ENCODE data around the gene DND1.

The DND1 gene

GRCh38 chr5:140707812-140708211 lies 34.4 kb upstream of the DND1 start:
- Histone ChIP-seq H3K27ac (no peak overlapping the region), H3K4me3 (no peak overlapping the region)
- DNase-seq (ENCODE audit: low spot score), result no peak
- TF ChIP-seq, protein P1, sequence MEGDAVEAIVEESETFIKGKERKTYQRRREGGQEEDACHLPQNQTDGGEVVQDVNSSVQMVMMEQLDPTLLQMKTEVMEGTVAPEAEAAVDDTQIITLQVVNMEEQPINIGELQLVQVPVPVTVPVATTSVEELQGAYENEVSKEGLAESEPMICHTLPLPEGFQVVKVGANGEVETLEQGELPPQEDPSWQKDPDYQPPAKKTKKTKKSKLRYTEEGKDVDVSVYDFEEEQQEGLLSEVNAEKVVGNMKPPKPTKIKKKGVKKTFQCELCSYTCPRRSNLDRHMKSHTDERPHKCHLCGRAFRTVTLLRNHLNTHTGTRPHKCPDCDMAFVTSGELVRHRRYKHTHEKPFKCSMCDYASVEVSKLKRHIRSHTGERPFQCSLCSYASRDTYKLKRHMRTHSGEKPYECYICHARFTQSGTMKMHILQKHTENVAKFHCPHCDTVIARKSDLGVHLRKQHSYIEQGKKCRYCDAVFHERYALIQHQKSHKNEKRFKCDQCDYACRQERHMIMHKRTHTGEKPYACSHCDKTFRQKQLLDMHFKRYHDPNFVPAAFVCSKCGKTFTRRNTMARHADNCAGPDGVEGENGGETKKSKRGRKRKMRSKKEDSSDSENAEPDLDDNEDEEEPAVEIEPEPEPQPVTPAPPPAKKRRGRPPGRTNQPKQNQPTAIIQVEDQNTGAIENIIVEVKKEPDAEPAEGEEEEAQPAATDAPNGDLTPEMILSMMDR (IDR thresholded peaks at IDR 0.05), result no peak

GRCh38 chr5:140700177-140701144 lies 27.1 kb upstream of the DND1 start, which contains the start of gene ZMAT2:
TSS of gene ZMAT2 (plus strand) at chr5:140700447. CDS start at chr5:140700461, 14 bp downstream.
- TF ChIP-seq, protein P1 (IDR thresholded peaks at IDR 0.05), result no peak
- Histone ChIP-seq H3K27ac (peak within 1 kb of the TSS; percentile 52 to 76), H3K4me3 (peak within 1 kb of the TSS; percentile 91)
- peak; percentile 93 for DNase-seq (ENCODE audit: low spot score)

- H3K4me3 ChIP-seq, result no peak overlapping the region
- DNase-seq (ENCODE audit: low spot score), result no peak
- TF ChIP-seq, protein P1 (IDR thresholded peaks at IDR 0.05), result no peak
- no peak overlapping the region for H3K27ac ChIP-seq
Measured at GRCh38 chr5:140696891-140697492, 23.6 kb upstream of the DND1 start.

GRCh38 chr5:140694276-140694675 lies 20.9 kb upstream of the DND1 start:
- TF ChIP-seq, protein P1 (IDR thresholded peaks at IDR 0.05), result no peak
- DNase-seq (ENCODE audit: low spot score), result no peak

GRCh38 chr5:140690941-140691924 lies 17.9 kb upstream of the DND1 start, which contains the start of the genes HARS1 and HARS2:
TSS of gene HARS1 (minus strand) at chr5:140691370. CDS start at chr5:140691304, 66 bp downstream.
TSS of gene HARS2 (plus strand) at chr5:140691455. CDS start at chr5:140691649, 194 bp downstream.
- Histone ChIP-seq H3K4me3 (peak within 1 kb of the TSS; percentile 87), H3K27ac (peak within 1 kb of the TSS; percentile 50 to 85)
- TF ChIP-seq, protein P1 (IDR thresholded peaks at IDR 0.05), result no peak
- peak; percentile 95 for DNase-seq (ENCODE audit: low spot score)

More at GRCh38 chr5:140694276-140694675, 20.9 kb upstream of the DND1 start:
- H3K27ac ChIP-seq, result no peak overlapping the region
- H3K4me3 ChIP-seq, result no peak overlapping the region

DNA sequence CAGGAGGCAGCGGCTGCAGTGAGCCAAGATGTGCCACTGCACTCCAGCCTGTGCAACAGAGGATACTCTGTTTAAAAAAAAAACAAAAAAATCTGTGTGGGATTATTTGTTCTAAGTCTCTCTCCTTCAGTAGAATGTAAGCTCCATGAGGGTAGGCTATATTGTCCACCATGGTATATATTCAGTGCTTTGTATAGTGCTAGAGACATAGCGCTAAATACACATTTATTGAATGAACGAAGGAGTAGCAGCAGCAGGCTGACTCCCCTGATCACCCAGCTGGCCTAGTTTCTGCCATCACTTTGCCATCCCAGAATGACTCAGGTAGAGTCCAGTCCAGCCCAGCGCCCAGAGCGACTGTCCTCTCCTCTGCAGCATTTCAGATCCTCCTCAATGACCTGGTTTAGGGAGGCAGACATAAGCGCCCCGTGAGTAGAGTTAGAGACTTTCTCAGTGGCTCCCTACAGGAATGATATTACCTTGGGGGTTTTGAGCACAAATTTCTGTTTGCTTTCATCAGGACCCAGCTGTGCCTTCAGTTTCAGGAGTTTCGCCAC lies 17.1 kb upstream of the DND1 start:
- TF ChIP-seq, protein P1 (IDR thresholded peaks at IDR 0.05), result no peak
- DNase-seq (ENCODE audit: low spot score), result no peak
- peak overlapping the region; percentile 87 for H3K4me3 ChIP-seq
- H3K27ac ChIP-seq, result peak overlapping the region; percentile 50 to 85

All from coronary artery (tissue), 2 donors.